DOHH2 (cell line): Measurements from ENCODE around the gene EID2B.

Experiments used
- EZH2phosphoT487 ChIP-seq: fragments of 200-600 bp; sonication (generic); IDR thresholded peaks from 2 replicates; pipeline ENCODE4 v1.6.1; 2017; ENCODE audit warnings: borderline replicate concordance, mild to moderate bottlenecking, antibody characterized with exemption, low read length, moderate library complexity, mixed read lengths
- TF ChIP-seq, protein P1 (sequence below): fragments of 200-600 bp; sonication (generic); IDR thresholded peaks from one replicate; pipeline ENCODE4 v1.5.1; 2014; ENCODE audit warnings: antibody characterized with exemption, mild to moderate bottlenecking, low read depth, low read length; ENCODE audit not compliant: poor library complexity, severe bottlenecking

DNA sequence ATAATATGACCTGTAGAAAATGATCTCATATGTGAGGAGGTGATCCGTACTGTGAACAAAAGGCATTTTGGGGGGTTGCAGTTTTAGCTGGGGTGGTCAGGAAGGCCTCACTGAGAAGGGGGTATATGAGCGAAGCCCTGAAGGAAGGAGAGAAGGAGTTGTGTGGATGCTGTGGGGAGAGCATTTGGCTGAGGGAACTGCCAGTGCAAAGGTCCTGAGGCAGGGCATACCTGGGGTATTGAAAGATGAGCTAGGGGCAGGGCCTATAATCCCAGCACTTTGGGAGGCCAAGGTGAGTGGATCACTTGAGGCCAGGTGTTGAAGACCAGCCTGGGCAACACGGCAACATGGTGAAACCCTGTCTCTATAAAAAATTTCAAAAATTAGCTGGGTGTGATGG, 15.2 kb downstream of the EID2B start:
- TF ChIP-seq, protein P1, sequence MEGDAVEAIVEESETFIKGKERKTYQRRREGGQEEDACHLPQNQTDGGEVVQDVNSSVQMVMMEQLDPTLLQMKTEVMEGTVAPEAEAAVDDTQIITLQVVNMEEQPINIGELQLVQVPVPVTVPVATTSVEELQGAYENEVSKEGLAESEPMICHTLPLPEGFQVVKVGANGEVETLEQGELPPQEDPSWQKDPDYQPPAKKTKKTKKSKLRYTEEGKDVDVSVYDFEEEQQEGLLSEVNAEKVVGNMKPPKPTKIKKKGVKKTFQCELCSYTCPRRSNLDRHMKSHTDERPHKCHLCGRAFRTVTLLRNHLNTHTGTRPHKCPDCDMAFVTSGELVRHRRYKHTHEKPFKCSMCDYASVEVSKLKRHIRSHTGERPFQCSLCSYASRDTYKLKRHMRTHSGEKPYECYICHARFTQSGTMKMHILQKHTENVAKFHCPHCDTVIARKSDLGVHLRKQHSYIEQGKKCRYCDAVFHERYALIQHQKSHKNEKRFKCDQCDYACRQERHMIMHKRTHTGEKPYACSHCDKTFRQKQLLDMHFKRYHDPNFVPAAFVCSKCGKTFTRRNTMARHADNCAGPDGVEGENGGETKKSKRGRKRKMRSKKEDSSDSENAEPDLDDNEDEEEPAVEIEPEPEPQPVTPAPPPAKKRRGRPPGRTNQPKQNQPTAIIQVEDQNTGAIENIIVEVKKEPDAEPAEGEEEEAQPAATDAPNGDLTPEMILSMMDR = no peak
- no peak for TF ChIP-seq EZH2phosphoT487
